Measurements from ENCODE around the gene IFIT3. TPM values are rescaled to one million over a fixed set of nuclear protein-coding genes. Genes with fewer than 3 reads are reported as not detected.

The IFIT3 gene
- total and polyA plus RNA-seq, 7 donors, result 4.9 to 36.1 (median 9.4) TPM

GRCh38 chr10:89294721-89295239 is 33.0 kb upstream of the IFIT3 start:
- DNase-seq, result no peak
- Histone ChIP-seq H3K36me3 (no peaks in the 10 kb centered on the region), H3K27ac (peak overlapping the region in 3 of 4 donors; percentile 73 to 85 (median 78)), H3K9me3 (no peaks in the 10 kb centered on the region), H3K4me3 (no peak overlapping the region), H3K4me1 (peaks cover 0 to 21% (median 20%) of the 10 kb centered on the region in 4 donors), H3K27me3 (no peaks in the 10 kb centered on the region)
- WGBS, 2 donors, result 88 to 89% methylated on average over 3 of the region's 3 CpGs
- TF ChIP-seq, protein P1, sequence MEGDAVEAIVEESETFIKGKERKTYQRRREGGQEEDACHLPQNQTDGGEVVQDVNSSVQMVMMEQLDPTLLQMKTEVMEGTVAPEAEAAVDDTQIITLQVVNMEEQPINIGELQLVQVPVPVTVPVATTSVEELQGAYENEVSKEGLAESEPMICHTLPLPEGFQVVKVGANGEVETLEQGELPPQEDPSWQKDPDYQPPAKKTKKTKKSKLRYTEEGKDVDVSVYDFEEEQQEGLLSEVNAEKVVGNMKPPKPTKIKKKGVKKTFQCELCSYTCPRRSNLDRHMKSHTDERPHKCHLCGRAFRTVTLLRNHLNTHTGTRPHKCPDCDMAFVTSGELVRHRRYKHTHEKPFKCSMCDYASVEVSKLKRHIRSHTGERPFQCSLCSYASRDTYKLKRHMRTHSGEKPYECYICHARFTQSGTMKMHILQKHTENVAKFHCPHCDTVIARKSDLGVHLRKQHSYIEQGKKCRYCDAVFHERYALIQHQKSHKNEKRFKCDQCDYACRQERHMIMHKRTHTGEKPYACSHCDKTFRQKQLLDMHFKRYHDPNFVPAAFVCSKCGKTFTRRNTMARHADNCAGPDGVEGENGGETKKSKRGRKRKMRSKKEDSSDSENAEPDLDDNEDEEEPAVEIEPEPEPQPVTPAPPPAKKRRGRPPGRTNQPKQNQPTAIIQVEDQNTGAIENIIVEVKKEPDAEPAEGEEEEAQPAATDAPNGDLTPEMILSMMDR (IDR thresholded peaks at IDR 0.05), result no peak
- TF ChIP-seq EP300 (IDR thresholded peaks at IDR 0.05), result no peak
- no peak for TF ChIP-seq POLR2AphosphoS5 (IDR thresholded peaks at IDR 0.05)
- TF ChIP-seq POLR2A (IDR thresholded peaks at IDR 0.05), result no peak
- intact Hi-C loops (cut with DNase I), result no loop called here

DNA sequence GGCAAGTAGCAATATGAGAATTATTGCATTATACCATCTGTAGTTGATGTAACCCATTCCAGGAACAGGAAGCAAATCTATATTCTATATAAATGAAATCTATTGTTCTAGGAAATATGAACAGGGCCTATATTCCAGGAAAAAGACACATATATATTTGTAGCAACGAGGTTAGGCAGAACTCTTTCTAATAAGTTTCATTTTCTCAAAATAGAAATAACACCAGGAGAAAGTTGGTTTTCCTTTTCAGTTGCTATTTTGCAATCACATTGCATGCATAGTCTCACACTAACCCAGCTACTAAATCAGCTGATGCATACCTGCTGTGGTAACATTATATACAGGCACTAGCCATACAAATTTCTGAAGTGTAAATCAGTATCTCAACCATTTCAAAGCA is 32.2 kb upstream of the IFIT3 start:
- no peak overlapping the region for H3K4me3 ChIP-seq
- no peaks in the 10 kb centered on the region for H3K36me3 ChIP-seq
- TF ChIP-seq, protein P1 (IDR thresholded peaks at IDR 0.05), result no peak
- TF ChIP-seq EP300 (IDR thresholded peaks at IDR 0.05) (peak in 1 of 4 donors; percentile 45), POLR2AphosphoS5 (IDR thresholded peaks at IDR 0.05) (peak in 3 of 4 donors; percentile 25 to 61 (median 60))
- DNase-seq, result no peak
- no peaks in the 10 kb centered on the region for H3K9me3 ChIP-seq
- H3K27ac ChIP-seq, result peak overlapping the region; percentile 53 to 85 (median 76)
- H3K4me1 ChIP-seq, result peaks cover 0 to 21% (median 20%) of the 10 kb centered on the region in 4 donors
- no peaks in the 10 kb centered on the region for H3K27me3 ChIP-seq
- WGBS, 2 donors, result 18 to 43% methylated on average over 1 of the region's 1 CpG
- intact Hi-C loops (cut with DNase I), result no loop called here

DNA sequence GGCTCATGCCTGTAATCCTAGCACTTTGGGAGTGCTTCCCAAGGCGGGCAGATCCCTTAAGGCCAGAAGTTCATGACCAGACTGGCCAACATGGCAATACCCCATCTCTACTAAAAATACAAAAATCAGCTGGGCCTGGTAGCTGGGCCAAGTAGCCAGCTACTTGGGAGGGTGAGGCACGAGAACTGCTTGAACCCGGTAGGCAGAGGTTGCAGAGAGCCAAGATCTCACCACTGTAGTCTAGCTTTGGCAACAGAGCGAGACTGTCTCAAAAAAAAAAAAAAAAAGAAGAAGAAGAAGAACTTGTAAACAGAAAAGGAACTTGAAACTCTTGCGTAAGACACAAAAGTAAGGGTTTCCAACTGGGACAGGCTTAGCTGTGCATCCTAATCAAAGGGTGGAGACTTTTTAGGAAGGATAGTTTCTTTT is 31.6 kb upstream of the IFIT3 start:
- Histone ChIP-seq H3K9me3 (no peaks in the 10 kb centered on the region), H3K4me1 (peaks cover 0 to 28% (median 25%) of the 10 kb centered on the region in 4 donors), H3K36me3 (no peaks in the 10 kb centered on the region), H3K27me3 (no peaks in the 10 kb centered on the region), H3K4me3 (no peak overlapping the region), H3K27ac (peak overlapping the region; percentile 53 to 85 (median 76))
- intact Hi-C loops (cut with DNase I), result no loop called here
- WGBS, 2 donors, result 65 to 83% methylated on average over 5 of the region's 5 CpGs
- no peak for DNase-seq
- TF ChIP-seq POLR2A (IDR thresholded peaks at IDR 0.05) (no peak), POLR2AphosphoS5 (IDR thresholded peaks at IDR 0.05) (peak in 2 of 4 donors; percentile 32 to 39)

DNA sequence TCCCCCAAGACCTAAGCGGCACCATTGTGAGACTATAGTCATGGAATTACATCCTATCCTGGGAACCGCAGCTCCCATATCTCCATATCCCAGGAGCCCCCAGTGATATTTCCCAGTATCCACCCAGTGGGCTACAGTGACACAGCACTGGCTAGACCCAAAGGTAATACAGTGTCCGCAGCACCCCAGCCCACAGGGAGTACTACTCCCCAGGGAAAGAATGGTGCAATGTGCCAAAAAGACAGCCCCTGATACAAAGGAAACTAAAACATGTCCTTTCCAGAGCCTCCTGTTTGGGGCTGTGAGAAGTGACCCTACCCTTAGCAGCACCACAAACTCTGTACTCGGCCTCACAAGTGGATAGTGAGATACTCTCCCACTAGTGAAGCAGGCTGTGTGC is 30.4 kb upstream of the IFIT3 start:
- intact Hi-C loops (cut with DNase I), result no loop called here
- WGBS, 2 donors, result 96 to 98% methylated on average over 4 of the region's 4 CpGs
- no peaks in the 10 kb centered on the region for H3K9me3 ChIP-seq
- H3K27ac ChIP-seq, result no peak overlapping the region
- no peaks in the 10 kb centered on the region for H3K36me3 ChIP-seq
- TF ChIP-seq, protein P1 (IDR thresholded peaks at IDR 0.05), result no peak
- TF ChIP-seq POLR2AphosphoS5 (IDR thresholded peaks at IDR 0.05) (no peak), POLR2A (IDR thresholded peaks at IDR 0.05) (no peak), EP300 (IDR thresholded peaks at IDR 0.05) (no peak)
- no peak overlapping the region for H3K4me3 ChIP-seq
- no peaks in the 10 kb centered on the region for H3K27me3 ChIP-seq
- DNase-seq, result no peak
- H3K4me1 ChIP-seq, result peaks cover 0 to 32% (median 31%) of the 10 kb centered on the region in 4 donors

GRCh38 chr10:89297791-89298190 is 30.0 kb upstream of the IFIT3 start:
- DNase-seq, result no peak
- no peaks in the 10 kb centered on the region for H3K36me3 ChIP-seq
- intact Hi-C loops (cut with DNase I), result no loop called here
- 97 to 99% methylated on average over 5 of the region's 5 CpGs for WGBS, 2 donors
- no peaks in the 10 kb centered on the region for H3K9me3 ChIP-seq
- TF ChIP-seq, protein P1 (IDR thresholded peaks at IDR 0.05), result no peak
- TF ChIP-seq POLR2A (IDR thresholded peaks at IDR 0.05), result no peak
- no peak for TF ChIP-seq POLR2AphosphoS5 (IDR thresholded peaks at IDR 0.05)
- no peak for TF ChIP-seq EP300 (IDR thresholded peaks at IDR 0.05)
- H3K27me3 ChIP-seq, result no peaks in the 10 kb centered on the region
- no peak overlapping the region for H3K4me3 ChIP-seq
- peaks cover 0 to 36% (median 36%) of the 10 kb centered on the region in 4 donors for H3K4me1 ChIP-seq
- H3K27ac ChIP-seq, result no peak overlapping the region
